Astrocyte (in vitro differentiated cells and primary cell): ENCODE results near the gene ST6GALNAC5. TPM values are rescaled to one million over a fixed set of nuclear protein-coding genes. Genes with fewer than 3 reads are reported as not detected.
"Not testable (repeated sequence)": the region's sequence is repeated elsewhere in the genome, so short reads cannot be mapped to it uniquely, and the experiment has no call there.

Source experiments
- DNase-seq: peaks from one replicate; pipeline ENCODE4 v3.0.0-alpha.2; 2010; ENCODE audit warnings: low read depth
- FAIRE-seq: peaks from 2 replicates; lab custom pipeline; 2011; peaks lifted over from hg19 to GRCh38; lab: Jason Lieb, UNC
- H2AFZ ChIP-seq: 2 replicates; pipeline ENCODE4 v1.6.0; 2012; ENCODE audit warnings: low read depth, low read length, inconsistent platforms
- H3K27ac ChIP-seq: 2 replicates; pipeline ENCODE4 v1.5.1; 2011; ENCODE audit warnings: low read depth, low read length, inconsistent platforms
- H3K27me3 ChIP-seq: 2 replicates; pipeline ENCODE4 v1.6.0; 2011; ENCODE audit warnings: low read length, inconsistent platforms; ENCODE audit not compliant: insufficient read depth
- H3K36me3 ChIP-seq: 2 replicates; pipeline ENCODE4 v1.5.1; 2011; ENCODE audit warnings: low read length, inconsistent platforms; ENCODE audit not compliant: insufficient read depth
- H3K4me1 ChIP-seq: 2 replicates; pipeline ENCODE4 v1.5.1; 2011; ENCODE audit warnings: low read length, inconsistent platforms; ENCODE audit not compliant: insufficient read depth
- H3K4me2 ChIP-seq: 2 replicates; pipeline ENCODE4 v1.6.0; 2012; ENCODE audit warnings: low read length, inconsistent platforms
- H3K4me3 ChIP-seq: 2 replicates; pipeline ENCODE4 v1.5.1; 2011; ENCODE audit warnings: low read depth, mild to moderate bottlenecking, low read length, inconsistent platforms; ENCODE audit not compliant: insufficient read depth
- H3K79me2 ChIP-seq: 2 replicates; pipeline ENCODE4 v1.6.0; 2012; ENCODE audit warnings: mild to moderate bottlenecking, low read length, inconsistent platforms; ENCODE audit not compliant: insufficient read depth
- H3K9ac ChIP-seq: 2 replicates; pipeline ENCODE4 v1.6.0; 2012; ENCODE audit warnings: mild to moderate bottlenecking, low read length, inconsistent platforms
- H3K9me3 ChIP-seq: 2 replicates; pipeline ENCODE4 v1.5.1; 2012; ENCODE audit warnings: low read depth, mild to moderate bottlenecking, low read length, inconsistent platforms; ENCODE audit not compliant: insufficient read depth
- H4K20me1 ChIP-seq: 2 replicates; pipeline ENCODE4 v1.6.0; 2012; ENCODE audit warnings: low read length, inconsistent platforms; ENCODE audit not compliant: insufficient read depth
- H3K27ac Mint-ChIP-seq: one replicate; pipeline ENCODE4 v1.8.0; 2021; ENCODE audit warnings: mild to moderate bottlenecking, mixed read lengths; ENCODE audit not compliant: unreplicated experiment
- H3K27me3 Mint-ChIP-seq: one replicate; pipeline ENCODE4 v1.8.0; 2021; ENCODE audit warnings: low read depth, mixed read lengths; ENCODE audit not compliant: unreplicated experiment
- H3K36me3 Mint-ChIP-seq: one replicate; pipeline ENCODE4 v1.8.0; 2021; ENCODE audit warnings: low read depth, mixed read lengths; ENCODE audit not compliant: unreplicated experiment
- H3K4me1 Mint-ChIP-seq: one replicate; pipeline ENCODE4 v1.8.0; 2021; ENCODE audit warnings: low read depth, mixed read lengths; ENCODE audit not compliant: unreplicated experiment
- H3K4me3 Mint-ChIP-seq: one replicate; pipeline ENCODE4 v1.8.0; 2021; ENCODE audit warnings: mild to moderate bottlenecking, moderate library complexity, mixed read lengths; ENCODE audit not compliant: unreplicated experiment
- H3K9me3 Mint-ChIP-seq: one replicate; pipeline ENCODE4 v1.8.0; 2021; ENCODE audit warnings: mild to moderate bottlenecking, mixed read lengths; ENCODE audit not compliant: unreplicated experiment
- CTCF ChIP-seq: IDR thresholded peaks from 2 replicates; pipeline ENCODE4 v1.5.1; 2011; ENCODE audit warnings: low read depth, mild to moderate bottlenecking, inconsistent platforms, low read length, moderate library complexity; ENCODE audit not compliant: insufficient read depth
- EZH2 ChIP-seq: IDR thresholded peaks from 2 replicates; pipeline ENCODE4 v1.6.1; 2012; ENCODE audit warnings: mild to moderate bottlenecking, low read length, inconsistent platforms; ENCODE audit not compliant: insufficient read depth
- total RNA-seq: library from RNA; stranded (reverse); gene quantifications from 2 replicates; pipeline ENCODE4 v1.2.1, GENCODE V29; 2021

ST6GALNAC5 gene
- total RNA-seq, 1 donor from 2014 or later: 1.3 TPM

GRCh38 chr1:76871355-76871974 lies 4.2 kb downstream of the ST6GALNAC5 start:
- DNase-seq: no peak
- Histone ChIP-seq H3K79me2 (no peaks in the 10 kb centered on the region), H3K27me3 (peaks cover 8% of the 10 kb centered on the region), H3K4me3 (no peak overlapping the region), H3K36me3 (no peaks in the 10 kb centered on the region), H3K4me2 (no peak overlapping the region), H2AFZ (no peak overlapping the region), H3K27ac (no peak overlapping the region), H3K9me3 (no peaks in the 10 kb centered on the region), H3K9ac (no peak overlapping the region), H4K20me1 (no peaks in the 10 kb centered on the region), H3K4me1 (peaks cover 6% of the 10 kb centered on the region)
- no peak overlapping the region for H3K27ac Mint-ChIP-seq
- peaks cover 6% of the 10 kb centered on the region for H3K9me3 Mint-ChIP-seq
- TF ChIP-seq CTCF (no peak), EZH2 (no peak)
- no peak overlapping the region for H3K4me3 Mint-ChIP-seq
- H3K27me3 Mint-ChIP-seq: peaks cover 19% of the 10 kb centered on the region
- peaks cover 1% of the 10 kb centered on the region for H3K36me3 Mint-ChIP-seq
- no peaks in the 10 kb centered on the region for H3K4me1 Mint-ChIP-seq
- FAIRE-seq: no peak

- no peaks in the 10 kb centered on the region for H4K20me1 ChIP-seq
- no peaks in the 10 kb centered on the region for H3K36me3 ChIP-seq
- H3K4me3 ChIP-seq: no peak overlapping the region
- H3K27me3 ChIP-seq: peaks cover 8% of the 10 kb centered on the region
- H2AFZ ChIP-seq: no peak overlapping the region
- H3K27ac Mint-ChIP-seq: no peak overlapping the region
- H3K27ac ChIP-seq: no peak overlapping the region
- H3K27me3 Mint-ChIP-seq: peaks cover 16% of the 10 kb centered on the region
- TF ChIP-seq CTCF: no peak
- peaks cover 1% of the 10 kb centered on the region for H3K36me3 Mint-ChIP-seq
- no peak overlapping the region for H3K9ac ChIP-seq
- H3K4me2 ChIP-seq: no peak overlapping the region
- H3K4me3 Mint-ChIP-seq: no peak overlapping the region
- H3K79me2 ChIP-seq: no peaks in the 10 kb centered on the region
- FAIRE-seq (no peak), DNase-seq (no peak)
- H3K4me1 ChIP-seq: peaks cover 4% of the 10 kb centered on the region
- peaks cover 7% of the 10 kb centered on the region for H3K9me3 Mint-ChIP-seq
- no peaks in the 10 kb centered on the region for H3K4me1 Mint-ChIP-seq
- H3K9me3 ChIP-seq: no peaks in the 10 kb centered on the region
These were observed 5.7 kb downstream of the ST6GALNAC5 start for GRCh38 chr1:76872944-76873343.

GRCh38 chr1:76876655-76877395 lies 9.5 kb downstream of the ST6GALNAC5 start:
- Histone ChIP-seq H3K79me2 (no peaks in the 10 kb centered on the region), H2AFZ (no peak overlapping the region), H3K4me1 (no peaks in the 10 kb centered on the region), H3K9me3 (no peaks in the 10 kb centered on the region), H3K9ac (no peak overlapping the region), H3K36me3 (no peaks in the 10 kb centered on the region), H3K4me3 (no peak overlapping the region), H3K27me3 (no peaks in the 10 kb centered on the region), H4K20me1 (no peaks in the 10 kb centered on the region), H3K27ac (no peak overlapping the region), H3K4me2 (no peak overlapping the region)
- Mint-ChIP-seq H3K27me3 (peaks cover 5% of the 10 kb centered on the region), H3K4me3 (no peak overlapping the region), H3K4me1 (no peaks in the 10 kb centered on the region), H3K9me3 (peaks cover 7% of the 10 kb centered on the region), H3K27ac (peak overlapping the region; percentile 3), H3K36me3 (peaks cover 1% of the 10 kb centered on the region)
- TF ChIP-seq CTCF (no peak), EZH2 (no peak)
- FAIRE-seq: no peak
- DNase-seq: no peak

GRCh38 chr1:76879014-76879413 lies 11.7 kb downstream of the ST6GALNAC5 start:
- FAIRE-seq, H3K27ac ChIP-seq, H3K27me3 Mint-ChIP-seq, H3K4me2 ChIP-seq, H3K9me3 ChIP-seq, H3K4me3 ChIP-seq, H3K4me1 ChIP-seq, H3K27ac Mint-ChIP-seq, H3K27me3 ChIP-seq, DNase-seq, H3K79me2 ChIP-seq, H2AFZ ChIP-seq, H4K20me1 ChIP-seq, H3K4me1 Mint-ChIP-seq, H3K4me3 Mint-ChIP-seq, H3K9ac ChIP-seq, H3K36me3 ChIP-seq, H3K9me3 Mint-ChIP-seq, H3K36me3 Mint-ChIP-seq: not testable (repeated sequence)
